ENCODE measurements around the gene POU2F3.

Gene POU2F3

DNA sequence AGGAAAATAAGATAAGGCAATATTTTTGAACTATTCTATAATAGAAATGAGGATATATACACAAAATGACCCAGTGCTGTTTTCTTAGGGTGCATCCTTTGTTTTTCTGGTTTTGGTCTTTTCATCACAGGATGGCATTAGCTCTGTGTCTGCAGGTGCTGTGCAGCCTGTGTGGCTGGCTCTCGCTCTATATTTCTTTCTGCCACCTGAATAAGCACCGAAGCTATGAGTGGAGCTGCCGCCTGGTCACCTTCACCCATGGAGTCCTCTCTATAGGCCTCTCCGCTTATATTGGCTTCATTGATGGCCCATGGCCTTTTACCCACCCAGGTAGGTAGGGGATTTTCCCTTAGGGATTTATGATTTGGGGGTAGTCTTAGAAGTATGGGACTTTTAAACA is 87.4 kb downstream of the POU2F3 start:
- DNase-seq: no peak

GRCh38 chr11:120329556-120329955 is 89.6 kb downstream of the POU2F3 start:
- DNase-seq: no peak

GRCh38 chr11:120330045-120330444 is 90.1 kb downstream of the POU2F3 start:
- DNase-seq: no peak

- DNase-seq: peak; percentile 22
Measured at GRCh38 chr11:120331301-120331996, 91.5 kb downstream of the POU2F3 start.

- no peak for DNase-seq
Measured at GRCh38 chr11:120332822-120333716, 93.1 kb downstream of the POU2F3 start.

GRCh38 chr11:120333801-120334200 is 93.9 kb downstream of the POU2F3 start:
- DNase-seq: no peak

DNA sequence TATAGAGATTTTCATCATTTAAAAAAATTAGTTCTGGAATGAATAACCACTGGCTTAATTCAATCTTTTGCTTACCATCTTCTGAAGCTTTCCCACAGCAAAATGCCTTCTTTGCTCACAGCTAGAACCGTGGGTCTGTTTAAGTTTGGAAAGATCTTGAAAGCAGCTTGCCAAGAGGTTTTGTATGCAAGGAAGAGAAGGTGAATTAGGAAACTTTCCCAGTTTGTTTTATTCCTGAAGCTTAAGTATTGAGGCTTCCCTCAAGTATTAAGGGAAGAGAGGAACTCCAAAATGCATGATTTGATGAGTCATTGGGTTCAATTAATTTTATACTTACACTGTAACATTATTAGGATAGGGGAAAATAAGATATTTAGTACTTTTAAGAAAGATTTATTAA is 94.4 kb downstream of the POU2F3 start:
- no peak for DNase-seq

DNA sequence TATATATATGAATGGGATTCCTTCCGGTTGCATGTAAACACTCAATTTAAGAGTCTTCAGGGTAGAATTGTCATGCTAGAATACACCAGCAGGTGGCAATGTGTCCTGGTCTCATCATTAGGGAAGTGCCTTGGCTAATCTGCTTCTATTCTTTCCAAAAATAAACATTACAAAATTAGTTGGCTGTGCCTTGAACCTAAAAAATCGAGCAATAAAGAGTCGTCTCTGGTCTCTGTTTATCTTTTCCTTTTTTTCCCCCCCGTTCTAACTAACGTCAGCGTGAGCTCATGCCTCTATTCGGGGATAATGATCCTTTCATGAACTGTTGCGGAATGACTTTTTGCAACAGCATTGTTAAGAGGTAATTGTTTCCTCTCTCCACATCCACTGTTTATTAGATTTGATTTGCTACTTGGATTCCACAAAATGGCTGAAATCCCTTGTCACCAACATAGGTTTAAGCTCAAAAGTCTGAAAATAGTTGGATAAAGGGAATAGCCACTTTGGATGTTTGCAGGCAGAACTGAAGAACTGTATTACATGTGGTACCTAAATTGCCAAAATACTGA is 95.0 kb downstream of the POU2F3 start:
- peak; percentile 86 for DNase-seq

GRCh38 chr11:120335556-120335907 is 95.6 kb downstream of the POU2F3 start:
- DNase-seq: peak; percentile 83

DNA sequence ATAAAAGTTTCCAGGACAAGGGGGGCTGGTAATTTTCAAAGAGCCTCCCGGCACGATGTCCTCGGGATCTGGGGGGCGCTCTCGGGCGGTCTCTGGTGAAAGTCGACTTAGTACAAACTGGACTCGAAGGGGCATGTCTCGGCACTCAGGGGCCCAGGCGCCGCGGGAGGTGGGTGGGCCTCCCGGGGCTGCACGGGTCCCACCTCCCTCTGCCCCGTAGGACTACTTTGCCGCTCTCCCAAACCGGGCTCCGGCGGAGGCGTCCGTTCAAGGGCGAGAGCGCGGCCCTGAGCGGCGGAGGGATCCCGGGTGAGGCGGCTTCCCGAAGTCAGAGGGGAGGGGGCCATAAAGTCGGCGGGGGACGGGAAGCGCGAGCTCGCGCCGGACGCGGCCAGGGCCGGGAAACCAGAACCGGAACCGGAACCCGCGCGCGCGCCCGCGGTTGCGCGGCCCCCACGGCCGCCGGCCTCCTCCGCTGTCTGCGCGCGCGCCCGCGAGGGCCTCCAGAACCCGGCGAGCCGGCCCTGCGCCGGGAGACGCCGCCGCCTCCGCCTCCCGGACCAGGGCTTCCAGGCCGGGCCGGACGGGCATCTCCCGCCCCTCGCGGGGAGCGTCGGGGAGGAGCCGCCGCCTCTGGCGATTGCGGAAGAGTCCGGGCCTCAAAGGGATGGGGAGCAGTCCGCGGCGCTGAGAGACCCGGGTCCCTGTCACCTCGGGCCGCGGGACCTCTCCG is 96.1 kb downstream of the POU2F3 start, which contains the start of gene ARHGEF12:
Gene ARHGEF12 (plus strand): TSS at position 506 of the 733 bp plus-strand sequence. CDS start 831 bp downstream, outside the sequence.
- DNase-seq: peak; percentile 99

DNA sequence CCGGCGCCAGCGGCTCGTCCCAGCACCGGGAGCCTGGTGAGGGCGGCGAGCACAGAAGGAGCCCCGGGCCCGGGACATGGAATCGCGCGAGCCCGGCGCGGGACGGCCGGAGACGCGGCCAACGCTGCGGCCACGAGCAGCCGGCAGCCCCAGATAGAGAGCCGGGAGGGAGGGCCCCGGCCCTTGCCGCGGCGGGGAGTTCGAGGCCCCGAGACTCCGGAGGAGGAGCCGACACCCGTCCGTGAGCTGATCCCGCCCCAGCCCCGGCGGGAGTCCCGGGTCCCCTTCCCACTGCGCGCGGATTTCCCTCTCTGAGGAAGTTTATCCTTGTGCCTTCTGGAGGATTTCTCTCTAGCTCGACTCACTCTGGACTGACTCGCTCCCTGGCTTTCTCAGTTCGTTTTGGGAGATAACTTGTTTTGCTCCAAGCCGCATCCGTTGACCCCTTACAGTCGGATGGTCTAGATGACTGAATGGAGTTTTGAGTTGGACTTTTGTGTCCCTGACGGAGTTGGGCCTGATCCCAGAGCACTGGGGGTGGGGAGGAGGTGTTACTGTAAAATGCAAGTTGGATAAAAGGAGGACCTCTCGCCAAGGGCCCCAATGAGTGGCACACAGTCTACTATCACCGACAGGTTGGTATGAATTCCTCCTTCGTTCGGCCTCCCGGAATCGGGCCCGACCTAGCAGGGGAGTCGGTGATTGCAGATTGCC is 96.9 kb downstream of the POU2F3 start:
- DNase-seq: peak; percentile 86

DNA sequence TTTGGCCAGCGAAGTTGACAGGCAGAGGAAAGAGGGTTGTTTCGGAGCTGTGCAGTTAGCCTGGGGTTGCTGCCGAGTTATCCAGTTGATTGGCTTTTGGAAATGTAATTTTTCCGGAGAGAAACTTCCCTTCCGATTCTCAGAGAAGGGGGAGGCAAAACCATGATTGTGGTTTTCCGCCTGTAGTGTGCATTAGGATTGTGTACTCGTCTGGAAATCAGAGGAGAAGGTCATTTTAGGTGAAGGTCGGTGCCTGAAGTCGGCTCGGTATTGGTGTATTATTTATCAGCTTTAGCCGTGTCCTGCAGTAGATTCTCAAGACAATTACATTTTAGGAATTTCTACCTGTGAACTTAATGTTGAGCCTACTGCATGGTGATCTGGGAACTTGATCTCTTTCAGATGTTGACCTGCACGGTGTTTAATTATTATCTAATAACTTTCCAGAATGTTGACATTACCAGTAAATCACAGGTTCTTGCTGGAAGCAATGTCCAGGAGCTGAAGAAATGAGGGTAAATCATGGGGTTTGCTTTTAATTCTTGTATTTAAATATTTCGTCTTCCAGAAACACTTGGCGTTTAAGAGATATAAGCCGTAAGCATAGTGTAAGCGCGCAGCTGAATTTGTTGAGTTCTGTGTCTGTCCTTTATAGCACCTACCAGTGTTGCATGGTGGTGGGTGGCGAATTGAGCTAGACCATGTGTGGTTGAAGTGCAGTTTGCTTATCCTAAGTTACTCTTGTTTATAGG is 97.6 kb downstream of the POU2F3 start:
- peak; percentile 48 for DNase-seq

- no peak for DNase-seq
Measured at GRCh38 chr11:120338107-120338933, 98.4 kb downstream of the POU2F3 start.

DNA sequence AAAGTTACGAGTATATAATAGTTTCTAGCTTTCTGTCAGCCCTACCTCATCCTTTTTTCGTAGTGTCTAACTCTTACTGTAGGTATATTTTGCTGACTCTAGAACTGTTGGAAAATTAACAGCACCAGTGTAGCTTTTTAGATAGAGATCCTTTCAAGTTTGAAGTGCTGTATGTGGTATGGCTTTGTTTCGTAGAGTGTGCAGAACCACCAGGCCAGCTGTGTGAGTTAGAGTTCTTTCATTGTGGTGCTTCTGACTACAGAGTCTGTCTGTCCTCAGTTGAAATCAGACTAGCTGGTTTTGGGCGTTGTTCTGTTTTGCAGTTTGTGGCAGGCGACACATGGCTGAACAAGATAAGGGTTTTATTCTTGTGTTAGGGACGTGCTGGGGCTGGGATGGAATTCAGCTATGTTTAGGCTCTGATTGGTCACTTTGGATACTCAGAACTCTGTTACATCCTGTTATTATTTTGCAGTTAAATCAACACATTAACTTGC is 99.5 kb downstream of the POU2F3 start:
- DNase-seq: no peak

DNA sequence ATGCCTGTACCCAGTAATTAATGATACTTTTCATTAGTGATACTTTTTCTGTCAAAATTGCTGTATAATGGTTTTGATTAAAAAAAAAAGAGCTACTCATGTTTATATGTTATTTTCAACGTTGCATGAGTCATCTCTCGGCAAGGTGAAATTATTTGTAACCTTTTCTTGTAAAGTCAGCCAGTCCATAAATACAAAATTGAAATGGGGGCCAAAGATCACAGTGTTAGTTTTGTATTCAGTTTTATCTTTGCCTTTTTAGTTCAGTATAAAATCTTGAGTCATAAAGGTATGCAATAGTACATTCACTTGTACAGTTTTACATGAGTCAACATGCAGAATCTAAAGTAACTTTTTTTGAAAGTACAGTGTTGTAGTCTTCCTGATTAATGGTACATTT is 100.6 kb downstream of the POU2F3 start:
- DNase-seq: no peak

DNA sequence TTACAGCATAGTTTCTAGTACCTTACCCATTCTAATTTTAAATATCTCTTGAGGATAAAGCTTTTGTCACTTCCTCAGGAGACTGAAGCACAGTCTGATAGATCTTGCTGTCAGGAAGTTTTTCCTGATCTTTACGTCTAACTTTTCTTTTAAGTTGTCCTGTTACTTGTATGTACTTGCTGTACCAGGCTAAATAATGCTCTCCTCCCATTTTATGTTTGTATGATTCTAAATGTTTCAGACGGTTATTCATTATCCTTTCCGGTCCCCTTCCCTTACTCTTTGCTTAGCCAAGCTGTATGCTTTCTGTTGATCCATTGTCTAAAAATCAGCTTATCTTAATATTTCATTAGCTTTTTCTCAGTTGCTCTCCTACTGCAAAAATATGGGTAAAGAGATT is 102.3 kb downstream of the POU2F3 start:
- no peak for DNase-seq

DNA sequence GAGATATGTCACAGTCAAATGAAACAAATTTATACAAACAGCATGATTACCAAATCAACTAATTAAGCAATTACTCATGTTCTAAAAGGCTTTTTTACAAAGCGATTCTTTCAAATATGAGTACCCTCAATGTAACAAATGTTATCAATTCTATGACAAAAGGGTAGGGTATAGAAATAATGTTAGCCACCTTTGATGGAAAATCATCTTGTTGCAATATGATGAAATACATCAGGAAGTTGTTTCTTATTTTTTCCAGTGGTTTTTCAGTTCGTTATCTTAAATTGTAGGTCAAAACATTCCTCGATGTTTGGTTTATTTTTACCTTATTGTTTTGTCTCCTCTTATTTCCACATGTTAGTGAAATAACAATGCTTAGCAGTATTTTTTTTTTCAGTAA is 102.7 kb downstream of the POU2F3 start:
- DNase-seq: no peak

GRCh38 chr11:120343429-120343828 is 103.5 kb downstream of the POU2F3 start:
- DNase-seq: no peak

- no peak for DNase-seq
Measured at GRCh38 chr11:120344302-120345004, 104.5 kb downstream of the POU2F3 start.

- peak; percentile 11 for DNase-seq
Measured at GRCh38 chr11:120346233-120346632, 106.3 kb downstream of the POU2F3 start.

Data from DMS53 (cell line).